Activated naive CD8-positive, alpha-beta T cell treated with anti-CD3 and anti-CD28 coated beads for 36 hours (primary cell): ENCODE results near the gene PDE4D. TPM values are rescaled to one million over a fixed set of nuclear protein-coding genes. Genes with fewer than 3 reads are reported as not detected.
"Not testable (repeated sequence)": the region's sequence is repeated elsewhere in the genome, so short reads cannot be mapped to it uniquely, and the experiment has no call there.

ENCODE experiments used
- DNase-seq: peaks from one replicate; pipeline ENCODE4 v3.0.0; 2021
- H3K27ac Mint-ChIP-seq: one replicate; pipeline ENCODE4 v1.8.0; 2022; ENCODE audit warnings: mild to moderate bottlenecking, moderate library complexity, mixed read lengths
- H3K27me3 Mint-ChIP-seq: one replicate; pipeline ENCODE4 v1.8.0; 2022; ENCODE audit warnings: mild to moderate bottlenecking, mixed read lengths
- H3K36me3 Mint-ChIP-seq: one replicate; pipeline ENCODE4 v1.8.0; 2021; ENCODE audit warnings: mild to moderate bottlenecking, mixed read lengths
- H3K4me1 Mint-ChIP-seq: one replicate; pipeline ENCODE4 v1.8.0; 2021; ENCODE audit warnings: mixed read lengths
- H3K4me3 Mint-ChIP-seq: one replicate; pipeline ENCODE4 v1.8.0; 2022; ENCODE audit warnings: mild to moderate bottlenecking, moderate library complexity, mixed read lengths
- H3K9me3 Mint-ChIP-seq: one replicate; pipeline ENCODE4 v1.8.0; 2022; ENCODE audit warnings: mixed read lengths
- total RNA-seq, 2 experiments: library from RNA; stranded (reverse); gene quantifications; one replicate each; pipeline ENCODE4 v1.2.3, GENCODE V29; 2021

PDE4D gene
- total RNA-seq, 2 experiments from 2014 or later, result 40.7 TPM

DNA sequence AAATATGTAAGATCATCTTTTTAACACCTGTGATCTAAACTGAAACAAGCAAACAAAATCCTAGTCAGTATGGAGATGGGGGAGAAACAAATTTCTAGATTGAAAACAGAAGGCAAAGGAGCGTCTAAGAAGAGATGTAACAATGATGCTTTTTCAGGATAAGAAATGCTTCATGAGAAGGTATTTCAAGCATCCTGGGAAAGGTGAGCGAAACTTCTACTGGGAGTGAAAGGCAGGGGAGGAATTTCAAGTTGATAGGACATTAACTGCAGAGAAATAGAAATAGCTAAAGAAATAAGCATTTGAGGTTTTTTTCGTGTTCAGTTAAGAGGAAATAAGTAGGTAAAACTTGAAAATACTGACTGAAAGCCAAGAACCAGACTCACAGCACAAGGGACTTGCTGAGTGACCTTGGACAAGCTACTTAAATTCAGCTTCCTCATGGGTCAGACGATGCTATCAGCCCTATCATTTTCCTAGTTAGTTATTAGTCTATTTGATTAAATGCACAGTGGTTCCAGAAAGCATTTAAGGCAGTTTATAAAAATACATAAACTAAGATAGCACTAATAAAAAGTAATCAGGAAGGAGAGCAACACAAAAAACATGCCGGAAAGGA lies 406.3 kb downstream of the PDE4D start:
- DNase-seq, result no peak
- no peaks in the 10 kb centered on the region for H3K9me3 Mint-ChIP-seq
- no peak overlapping the region for H3K4me3 Mint-ChIP-seq
- no peak overlapping the region for H3K27ac Mint-ChIP-seq
- no peaks in the 10 kb centered on the region for H3K36me3 Mint-ChIP-seq
- peaks cover 4% of the 10 kb centered on the region for H3K27me3 Mint-ChIP-seq
- H3K4me1 Mint-ChIP-seq, result peaks cover 24% of the 10 kb centered on the region

DNA sequence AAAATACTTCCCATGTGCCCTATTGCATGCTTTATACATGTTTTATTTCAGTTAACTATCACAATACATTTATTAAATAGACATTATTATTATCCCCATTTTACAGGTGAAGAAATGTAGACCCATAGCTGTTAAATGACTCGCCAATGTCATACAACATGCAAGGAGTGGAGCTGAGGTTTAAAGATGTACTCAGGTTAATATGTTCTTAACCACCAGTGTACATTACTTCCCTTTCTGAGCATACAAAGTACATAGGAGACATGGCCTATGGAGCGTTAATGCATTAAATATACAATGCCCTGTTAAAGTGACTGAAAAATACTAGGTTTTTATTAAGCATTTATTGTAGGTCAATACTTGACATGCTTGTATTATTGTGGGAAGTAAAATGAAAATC lies 407.0 kb downstream of the PDE4D start:
- Mint-ChIP-seq H3K9me3 (no peaks in the 10 kb centered on the region), H3K27ac (no peak overlapping the region), H3K36me3 (no peaks in the 10 kb centered on the region), H3K4me1 (peaks cover 24% of the 10 kb centered on the region), H3K27me3 (peaks cover 4% of the 10 kb centered on the region), H3K4me3 (no peak overlapping the region)
- no peak for DNase-seq

DNA sequence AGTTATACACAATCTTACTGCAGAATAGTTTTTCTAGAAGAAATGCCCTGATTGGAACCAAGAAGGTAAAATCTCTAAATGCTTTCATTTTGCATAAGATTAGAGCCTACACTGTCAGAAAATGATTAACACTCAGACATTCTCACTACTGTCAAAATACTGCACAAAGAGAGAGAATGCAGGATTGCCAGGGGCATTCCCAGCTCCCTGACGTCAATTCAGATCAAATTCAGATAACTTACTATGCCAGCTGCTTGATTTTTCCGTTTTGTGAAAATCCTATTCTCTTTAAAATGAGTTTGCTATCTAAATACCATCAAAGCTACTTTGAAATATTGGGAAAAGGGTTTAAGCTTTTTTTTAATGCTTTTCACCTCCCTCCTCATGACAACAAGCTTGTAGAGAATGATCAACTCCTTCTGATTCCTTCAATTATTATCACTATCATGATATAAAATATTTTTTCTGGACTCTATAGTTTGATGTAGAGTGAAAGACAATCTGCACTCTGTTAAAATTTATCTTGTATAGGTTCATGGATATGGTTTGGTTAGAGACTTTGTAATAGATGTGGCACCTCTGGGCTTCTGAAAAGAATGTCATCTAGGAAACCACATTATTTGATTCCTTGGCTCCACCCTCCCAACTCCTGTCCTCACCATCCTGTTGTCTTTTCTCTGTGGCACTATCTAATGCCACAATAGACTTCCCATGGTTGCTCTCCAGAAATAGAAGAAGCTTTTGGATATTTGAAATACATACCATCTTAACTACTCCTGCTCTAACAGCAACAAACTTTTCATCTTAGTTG lies 407.7 kb downstream of the PDE4D start:
- H3K36me3 Mint-ChIP-seq, result no peaks in the 10 kb centered on the region

DNA sequence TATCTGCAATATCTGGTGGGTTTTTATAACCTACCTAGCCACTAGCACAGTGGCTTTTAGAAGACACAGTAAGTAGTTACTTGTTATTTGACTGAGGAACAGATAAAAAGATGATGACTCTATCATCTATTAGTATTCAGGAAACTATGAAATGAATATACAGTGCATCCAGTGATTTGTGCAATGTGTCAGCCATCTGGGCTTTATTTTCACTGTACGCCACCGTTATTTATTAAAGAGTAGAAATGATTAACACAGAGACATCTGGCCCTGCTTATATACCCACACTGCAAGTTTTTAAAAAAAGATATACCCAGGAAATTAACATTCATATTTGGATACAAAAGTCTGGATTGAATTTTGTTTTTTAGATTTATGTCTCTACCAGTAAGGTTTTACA lies 408.4 kb downstream of the PDE4D start:
- no peaks in the 10 kb centered on the region for H3K36me3 Mint-ChIP-seq
- H3K9me3 Mint-ChIP-seq, result no peaks in the 10 kb centered on the region
- no peak overlapping the region for H3K4me3 Mint-ChIP-seq
- H3K4me1 Mint-ChIP-seq, result peaks cover 24% of the 10 kb centered on the region
- H3K27me3 Mint-ChIP-seq, result peaks cover 12% of the 10 kb centered on the region
- DNase-seq, result no peak
- no peak overlapping the region for H3K27ac Mint-ChIP-seq

More for the DNA sequence above, 407.7 kb downstream of the PDE4D start:
- Mint-ChIP-seq H3K27me3 (peaks cover 5% of the 10 kb centered on the region), H3K9me3 (no peaks in the 10 kb centered on the region), H3K27ac (no peak overlapping the region), H3K4me3 (no peak overlapping the region), H3K4me1 (peaks cover 24% of the 10 kb centered on the region)
- DNase-seq, result no peak

DNA sequence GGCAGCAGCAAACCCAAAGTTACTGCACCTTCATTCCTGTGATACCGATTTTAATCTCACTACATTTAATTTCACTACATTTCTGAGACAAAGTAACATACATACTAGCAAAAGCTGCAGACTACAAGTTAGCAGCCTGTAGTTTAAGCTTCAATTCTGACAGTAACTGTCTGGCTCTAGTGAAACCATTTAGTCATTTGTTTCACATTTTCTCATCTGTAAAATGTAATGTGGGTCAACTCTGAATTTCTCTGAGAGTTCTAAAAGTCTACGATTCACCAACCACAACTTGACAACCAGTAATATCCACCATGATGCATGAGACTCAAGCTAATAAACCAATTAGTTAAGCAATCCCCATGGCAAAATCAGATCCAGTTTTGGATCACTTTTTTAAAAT lies 408.9 kb downstream of the PDE4D start:
- Mint-ChIP-seq H3K9me3 (no peaks in the 10 kb centered on the region), H3K27me3 (peaks cover 12% of the 10 kb centered on the region), H3K4me1 (peaks cover 24% of the 10 kb centered on the region), H3K4me3 (peak overlapping the region; percentile 3), H3K36me3 (no peaks in the 10 kb centered on the region), H3K27ac (peak overlapping the region; percentile 79)
- no peak for DNase-seq

DNA sequence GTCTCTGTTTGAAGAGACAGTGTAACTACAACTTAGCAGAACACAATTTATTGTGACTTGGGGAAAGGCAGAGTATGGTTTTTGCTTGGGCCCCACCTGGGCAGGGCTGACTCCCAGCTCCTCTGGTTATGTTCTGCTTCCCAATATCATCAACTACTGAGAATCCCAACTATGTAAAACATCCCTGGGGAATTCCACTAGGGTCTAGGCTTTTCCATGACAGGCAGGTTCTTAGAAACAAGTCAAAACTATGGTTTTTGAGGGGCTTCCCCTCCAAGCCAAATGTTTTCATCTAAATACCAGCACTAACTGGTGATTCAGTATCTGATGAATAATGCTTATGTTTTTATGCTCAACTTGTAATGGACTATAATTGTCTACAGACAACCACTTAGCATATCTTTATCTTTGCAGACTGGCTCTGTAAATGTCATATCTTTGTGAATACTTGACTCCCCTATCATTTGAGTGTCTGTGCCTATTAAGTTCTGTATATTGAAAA lies 409.5 kb downstream of the PDE4D start:
- peak overlapping the region; percentile 79 for H3K27ac Mint-ChIP-seq
- no peaks in the 10 kb centered on the region for H3K36me3 Mint-ChIP-seq

DNA sequence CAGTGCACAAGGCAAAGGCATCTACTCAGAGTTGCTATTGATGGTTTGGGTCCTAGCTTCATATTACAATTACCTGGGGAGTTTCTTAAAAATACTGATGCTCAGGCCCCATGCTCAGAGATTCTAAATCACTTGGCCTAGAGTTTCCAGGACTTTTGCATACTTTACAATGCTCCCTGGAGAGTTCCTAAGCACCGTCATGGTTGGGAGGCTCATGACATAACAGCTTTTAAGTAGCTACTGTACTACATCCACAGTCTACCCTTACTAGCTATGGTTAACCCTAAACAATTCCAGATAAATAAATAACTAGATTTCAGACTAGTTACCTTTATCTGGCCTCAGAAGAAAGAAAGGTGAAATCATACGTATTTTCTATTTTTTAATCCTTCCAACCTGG lies 414.4 kb downstream of the PDE4D start:
- H3K27ac Mint-ChIP-seq, result no peak overlapping the region

More for the DNA sequence above, 409.5 kb downstream of the PDE4D start:
- no peak for DNase-seq
- no peaks in the 10 kb centered on the region for H3K9me3 Mint-ChIP-seq
- peaks cover 12% of the 10 kb centered on the region for H3K27me3 Mint-ChIP-seq
- peak overlapping the region; percentile 3 for H3K4me3 Mint-ChIP-seq
- peaks cover 24% of the 10 kb centered on the region for H3K4me1 Mint-ChIP-seq

DNA sequence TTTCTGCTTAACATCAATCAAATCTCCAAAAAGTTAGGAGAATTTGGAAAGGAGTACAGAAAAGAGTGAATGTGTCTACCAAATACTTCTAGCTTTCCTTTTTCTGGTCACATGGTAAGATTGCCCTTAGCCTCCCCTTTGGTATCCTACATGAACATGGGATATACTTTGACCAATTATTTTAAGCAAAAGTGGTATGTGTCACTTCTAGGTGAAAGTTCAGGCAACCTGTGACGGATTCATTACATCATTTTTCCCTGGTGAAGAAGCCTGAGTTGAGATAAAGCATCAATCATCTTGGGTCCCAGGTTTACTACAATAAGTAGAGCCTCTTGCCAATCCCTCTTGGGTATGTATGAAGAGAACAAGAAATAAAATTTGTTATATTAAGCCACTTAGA lies 419.2 kb downstream of the PDE4D start:
- no peak for DNase-seq
- H3K27ac Mint-ChIP-seq, result no peak overlapping the region
- H3K4me3 Mint-ChIP-seq, result no peak overlapping the region
- no peaks in the 10 kb centered on the region for H3K4me1 Mint-ChIP-seq
- no peaks in the 10 kb centered on the region for H3K36me3 Mint-ChIP-seq
- peaks cover 4% of the 10 kb centered on the region for H3K27me3 Mint-ChIP-seq
- H3K9me3 Mint-ChIP-seq, result peaks cover 4% of the 10 kb centered on the region

More for the DNA sequence above, 414.4 kb downstream of the PDE4D start:
- Mint-ChIP-seq H3K4me3 (no peak overlapping the region), H3K4me1 (peaks cover 7% of the 10 kb centered on the region), H3K27me3 (peaks cover 12% of the 10 kb centered on the region), H3K9me3 (peaks cover 4% of the 10 kb centered on the region), H3K36me3 (no peaks in the 10 kb centered on the region)
- DNase-seq, result no peak

DNA sequence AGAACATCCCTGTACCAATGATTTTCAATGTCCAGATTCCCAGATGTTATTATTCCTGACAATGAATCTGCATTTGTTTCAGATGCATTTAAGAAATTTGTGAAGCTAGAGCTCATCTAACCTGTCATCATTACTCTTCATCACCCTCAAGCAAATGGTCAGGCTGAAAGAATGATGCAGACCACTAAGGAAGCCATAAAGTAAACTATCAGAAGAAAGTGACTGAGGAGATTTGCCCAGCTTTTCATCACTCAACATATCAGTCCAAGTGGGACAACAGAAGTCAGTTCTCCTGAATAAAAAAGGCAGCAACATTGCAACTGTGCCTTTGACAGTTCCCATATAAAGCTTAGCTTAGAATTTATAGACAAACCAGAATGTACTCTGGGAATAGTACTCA lies 419.9 kb downstream of the PDE4D start:
- Mint-ChIP-seq H3K4me1 (no peaks in the 10 kb centered on the region), H3K27ac (no peak overlapping the region), H3K27me3 (peaks cover 9% of the 10 kb centered on the region), H3K36me3 (no peaks in the 10 kb centered on the region), H3K9me3 (peaks cover 4% of the 10 kb centered on the region), H3K4me3 (no peak overlapping the region)
- no peak for DNase-seq

DNA sequence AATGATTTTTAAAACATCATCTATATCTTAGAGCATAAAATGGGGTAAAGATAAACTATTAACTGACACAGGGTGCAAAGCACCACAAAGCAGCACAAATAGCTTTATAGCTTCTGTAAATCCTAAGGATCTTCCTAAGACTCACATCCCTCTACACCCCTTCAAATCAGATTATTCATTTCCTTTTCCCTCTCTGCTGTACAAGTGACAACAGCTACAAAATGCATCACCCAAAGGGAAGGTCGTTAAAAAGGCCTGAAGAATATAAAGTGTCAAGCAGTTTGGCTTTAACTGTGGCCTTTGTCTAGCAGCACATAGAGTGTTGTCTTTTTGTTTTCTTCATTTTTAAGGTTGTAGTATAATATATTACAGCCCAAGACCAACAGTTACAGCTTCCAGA lies 422.1 kb downstream of the PDE4D start:
- Mint-ChIP-seq H3K9me3 (no peaks in the 10 kb centered on the region), H3K27me3 (peaks cover 5% of the 10 kb centered on the region), H3K36me3 (no peaks in the 10 kb centered on the region), H3K27ac (no peak overlapping the region), H3K4me3 (no peak overlapping the region), H3K4me1 (no peaks in the 10 kb centered on the region)
- no peak for DNase-seq

DNA sequence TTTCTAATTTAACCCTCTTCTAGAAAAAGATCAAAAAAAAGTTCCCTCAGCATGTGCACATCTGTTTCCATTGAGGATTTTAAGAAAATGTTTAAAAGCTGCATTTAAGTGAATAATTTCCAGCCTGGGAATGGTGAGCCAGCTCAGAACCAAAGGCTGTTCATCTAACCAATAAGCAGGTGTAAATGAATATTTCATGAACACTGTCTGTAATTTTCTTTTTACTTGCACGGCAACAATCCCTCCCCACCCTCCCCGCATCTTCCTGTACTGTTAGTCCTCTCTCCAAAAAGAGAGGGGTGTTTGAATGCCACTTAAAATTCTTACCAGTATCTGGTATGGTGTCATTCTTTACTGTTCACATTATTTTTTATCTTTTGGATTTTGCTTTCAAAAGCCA lies 425.6 kb downstream of the PDE4D start:
- DNase-seq, result no peak
- Mint-ChIP-seq H3K9me3 (no peaks in the 10 kb centered on the region), H3K27me3 (peaks cover 5% of the 10 kb centered on the region), H3K4me1 (no peaks in the 10 kb centered on the region), H3K27ac (no peak overlapping the region), H3K36me3 (no peaks in the 10 kb centered on the region), H3K4me3 (no peak overlapping the region)

DNA sequence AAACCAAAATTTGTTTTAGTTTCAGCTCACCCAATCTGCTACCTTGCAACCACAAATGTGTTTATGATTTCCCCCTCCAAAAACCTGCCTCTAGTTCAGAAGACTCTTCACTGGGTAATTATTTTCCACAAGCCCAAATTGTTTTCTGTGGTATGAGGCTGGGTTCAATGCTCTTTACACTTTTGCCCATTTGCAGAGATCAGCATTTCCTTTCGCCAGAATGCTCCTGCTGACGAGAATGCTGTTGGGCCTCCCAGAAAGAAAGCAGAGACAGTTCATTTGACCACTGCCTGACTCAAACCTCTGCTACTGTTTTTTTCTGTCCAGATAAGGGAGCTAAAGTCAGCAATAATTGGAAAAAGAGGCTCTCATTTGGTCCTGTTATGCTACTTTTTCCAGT lies 427.3 kb downstream of the PDE4D start:
- no peak for DNase-seq
- no peaks in the 10 kb centered on the region for H3K36me3 Mint-ChIP-seq
- no peak overlapping the region for H3K27ac Mint-ChIP-seq
- H3K4me3 Mint-ChIP-seq, result no peak overlapping the region
- no peaks in the 10 kb centered on the region for H3K4me1 Mint-ChIP-seq
- H3K27me3 Mint-ChIP-seq, result peaks cover 5% of the 10 kb centered on the region
- no peaks in the 10 kb centered on the region for H3K9me3 Mint-ChIP-seq

DNA sequence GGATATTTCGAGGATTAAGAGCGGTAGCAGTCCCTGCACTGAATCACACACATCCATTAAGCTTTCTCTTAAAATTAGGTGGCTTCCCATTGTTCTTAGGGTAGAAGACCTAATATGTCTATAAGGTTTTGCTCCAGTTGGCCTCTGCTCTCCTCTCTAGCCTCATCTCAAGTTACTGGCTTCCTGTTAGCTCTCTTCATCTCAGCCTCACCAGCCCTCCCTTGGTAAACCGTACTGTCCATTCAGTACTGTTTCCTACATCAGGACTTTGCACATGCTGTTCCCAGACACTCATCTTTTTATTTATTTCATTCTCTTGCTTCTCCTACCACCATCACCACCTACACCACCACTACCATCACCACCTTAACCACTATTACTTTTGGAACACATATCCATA lies 428.6 kb downstream of the PDE4D start:
- H3K9me3 Mint-ChIP-seq, result no peaks in the 10 kb centered on the region
- no peak overlapping the region for H3K4me3 Mint-ChIP-seq
- H3K27ac Mint-ChIP-seq, result no peak overlapping the region
- no peak for DNase-seq
- peaks cover 5% of the 10 kb centered on the region for H3K27me3 Mint-ChIP-seq
- H3K4me1 Mint-ChIP-seq, result no peaks in the 10 kb centered on the region
- no peaks in the 10 kb centered on the region for H3K36me3 Mint-ChIP-seq

DNA sequence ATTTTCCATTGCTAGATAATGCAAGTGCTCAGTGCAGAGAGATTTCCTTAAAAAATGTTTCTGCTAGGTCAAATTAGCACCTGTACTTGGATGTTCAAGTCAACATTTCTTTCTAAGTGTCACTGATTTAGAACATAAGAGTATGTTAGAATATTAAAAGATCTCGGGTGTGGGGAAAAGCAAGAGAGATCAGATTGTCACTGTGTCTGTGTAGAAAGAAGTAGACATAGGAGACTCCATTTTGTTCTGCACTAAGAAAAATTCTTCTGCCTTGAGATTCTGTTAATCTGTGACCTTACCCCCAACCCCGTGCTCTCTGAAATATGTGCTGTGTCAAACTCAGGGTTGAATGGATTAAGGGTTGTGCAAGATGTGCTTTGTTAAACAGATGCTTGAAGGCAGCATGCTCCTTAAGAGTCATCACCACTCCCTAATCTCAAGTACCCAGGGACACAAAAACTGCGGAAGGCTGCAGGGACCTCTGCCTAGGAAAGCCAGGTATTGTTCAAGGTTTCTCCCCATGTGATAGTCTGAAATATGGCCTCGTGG lies 429.8 kb downstream of the PDE4D start:
- DNase-seq, H3K27me3 Mint-ChIP-seq, H3K36me3 Mint-ChIP-seq, H3K9me3 Mint-ChIP-seq, H3K4me1 Mint-ChIP-seq, H3K27ac Mint-ChIP-seq, H3K4me3 Mint-ChIP-seq: not testable (repeated sequence)

DNA sequence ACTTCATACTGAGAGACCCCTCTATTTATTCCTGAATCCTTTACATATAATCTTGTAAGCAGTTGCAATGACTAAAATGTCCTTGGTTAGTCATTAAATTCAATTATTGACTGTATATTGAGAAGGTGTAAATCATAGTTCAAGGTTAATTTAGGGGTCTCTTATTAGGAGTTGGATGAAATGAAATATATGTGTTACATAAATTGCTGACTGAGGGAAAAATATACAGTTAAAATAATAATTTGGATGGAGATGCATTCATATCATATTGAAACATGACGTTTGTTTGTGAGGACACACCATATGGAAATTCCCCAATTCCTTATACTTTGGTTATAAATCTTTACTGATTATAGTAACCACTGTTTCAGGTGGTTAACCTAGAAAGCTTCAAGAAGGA lies 430.6 kb downstream of the PDE4D start:
- no peaks in the 10 kb centered on the region for H3K9me3 Mint-ChIP-seq
- H3K36me3 Mint-ChIP-seq, result no peaks in the 10 kb centered on the region
- DNase-seq, result no peak
- no peaks in the 10 kb centered on the region for H3K27me3 Mint-ChIP-seq
- H3K4me3 Mint-ChIP-seq, result no peak overlapping the region
- no peaks in the 10 kb centered on the region for H3K4me1 Mint-ChIP-seq
- no peak overlapping the region for H3K27ac Mint-ChIP-seq
